Left renal cortex interstitium (tissue), 4 donors: ENCODE measurements around the gene MED23. TPM values are rescaled to one million over a fixed set of nuclear protein-coding genes. Genes with fewer than 3 reads are reported as not detected.

Experiments
- DNase-seq, 4 donors: peaks; one replicate each; pipeline ENCODE4 v3.0.0-alpha.2; 2013; ENCODE audit warnings: low read depth in 4 of 4, low spot score in 2 of 4, missing footprints in 1 of 4
- polyA plus RNA-seq, 4 donors: library from polyadenylated mRNA; unstranded; fragments of 120-200 nt; gene quantifications; one replicate each; pipeline ENCODE4 v1.2.1, GENCODE V29; 2013; ENCODE audit not compliant: insufficient read length in 4 of 4

The MED23 gene, protein sequence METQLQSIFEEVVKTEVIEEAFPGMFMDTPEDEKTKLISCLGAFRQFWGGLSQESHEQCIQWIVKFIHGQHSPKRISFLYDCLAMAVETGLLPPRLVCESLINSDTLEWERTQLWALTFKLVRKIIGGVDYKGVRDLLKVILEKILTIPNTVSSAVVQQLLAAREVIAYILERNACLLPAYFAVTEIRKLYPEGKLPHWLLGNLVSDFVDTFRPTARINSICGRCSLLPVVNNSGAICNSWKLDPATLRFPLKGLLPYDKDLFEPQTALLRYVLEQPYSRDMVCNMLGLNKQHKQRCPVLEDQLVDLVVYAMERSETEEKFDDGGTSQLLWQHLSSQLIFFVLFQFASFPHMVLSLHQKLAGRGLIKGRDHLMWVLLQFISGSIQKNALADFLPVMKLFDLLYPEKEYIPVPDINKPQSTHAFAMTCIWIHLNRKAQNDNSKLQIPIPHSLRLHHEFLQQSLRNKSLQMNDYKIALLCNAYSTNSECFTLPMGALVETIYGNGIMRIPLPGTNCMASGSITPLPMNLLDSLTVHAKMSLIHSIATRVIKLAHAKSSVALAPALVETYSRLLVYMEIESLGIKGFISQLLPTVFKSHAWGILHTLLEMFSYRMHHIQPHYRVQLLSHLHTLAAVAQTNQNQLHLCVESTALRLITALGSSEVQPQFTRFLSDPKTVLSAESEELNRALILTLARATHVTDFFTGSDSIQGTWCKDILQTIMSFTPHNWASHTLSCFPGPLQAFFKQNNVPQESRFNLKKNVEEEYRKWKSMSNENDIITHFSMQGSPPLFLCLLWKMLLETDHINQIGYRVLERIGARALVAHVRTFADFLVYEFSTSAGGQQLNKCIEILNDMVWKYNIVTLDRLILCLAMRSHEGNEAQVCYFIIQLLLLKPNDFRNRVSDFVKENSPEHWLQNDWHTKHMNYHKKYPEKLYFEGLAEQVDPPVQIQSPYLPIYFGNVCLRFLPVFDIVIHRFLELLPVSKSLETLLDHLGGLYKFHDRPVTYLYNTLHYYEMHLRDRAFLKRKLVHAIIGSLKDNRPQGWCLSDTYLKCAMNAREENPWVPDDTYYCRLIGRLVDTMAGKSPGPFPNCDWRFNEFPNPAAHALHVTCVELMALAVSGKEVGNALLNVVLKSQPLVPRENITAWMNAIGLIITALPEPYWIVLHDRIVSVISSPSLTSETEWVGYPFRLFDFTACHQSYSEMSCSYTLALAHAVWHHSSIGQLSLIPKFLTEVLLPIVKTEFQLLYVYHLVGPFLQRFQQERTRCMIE (N-terminal part only)
- polyA plus RNA-seq, result 10 to 100 TPM; 42.3 to 63.6 (median 50.6) TPM

DNA sequence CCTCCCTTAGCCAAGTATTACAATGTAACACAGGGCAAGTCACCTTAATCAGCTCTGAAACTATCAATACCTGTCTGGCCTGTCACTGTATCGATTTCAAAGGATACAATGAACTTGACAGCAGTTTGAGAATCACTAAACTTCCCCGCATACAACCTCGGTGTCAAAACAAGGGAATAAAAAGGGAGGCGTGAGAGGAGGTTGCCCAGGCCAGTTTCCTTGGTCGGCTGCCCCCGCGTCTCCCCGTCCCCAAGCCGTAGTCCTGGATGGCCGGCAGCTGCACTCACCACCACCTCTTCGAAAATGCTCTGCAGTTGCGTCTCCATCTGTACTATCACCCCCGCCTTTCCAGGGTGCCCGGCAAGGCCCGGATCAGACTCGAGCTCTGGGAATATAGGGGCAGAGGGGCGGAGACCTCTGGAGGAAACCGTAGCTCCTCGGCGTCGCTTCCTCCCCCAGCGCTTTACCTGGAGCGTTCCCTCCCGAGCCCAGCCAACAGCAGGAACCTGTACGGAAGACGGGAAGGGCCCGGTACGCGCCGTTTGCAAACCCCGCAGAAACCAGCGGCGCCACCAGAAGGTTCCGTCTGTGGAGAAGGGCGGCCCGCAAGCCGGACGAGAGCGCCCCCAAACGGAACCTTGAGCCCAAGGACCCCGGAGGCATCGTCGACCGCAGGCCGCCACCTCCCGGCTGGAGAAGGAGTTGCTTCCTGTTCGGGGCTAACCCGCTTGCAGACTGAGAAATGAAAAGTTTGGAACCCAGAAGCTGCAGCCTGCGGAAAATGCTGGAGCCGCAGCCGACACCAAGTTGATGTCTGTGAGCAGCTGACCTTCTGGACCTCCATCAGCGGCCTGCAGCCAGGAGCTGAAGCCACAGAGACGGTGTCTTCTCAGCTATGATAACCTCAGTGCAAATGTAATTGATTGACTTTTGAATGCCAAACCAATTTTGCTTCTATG, at the start of gene MED23:
TSS of gene MED23 (minus strand) at position 519 of the 959 bp plus-strand sequence. CDS start at position 326, 193 bp downstream.
- DNase-seq, result peak; percentile 83 to 93 (median 90)

DNA sequence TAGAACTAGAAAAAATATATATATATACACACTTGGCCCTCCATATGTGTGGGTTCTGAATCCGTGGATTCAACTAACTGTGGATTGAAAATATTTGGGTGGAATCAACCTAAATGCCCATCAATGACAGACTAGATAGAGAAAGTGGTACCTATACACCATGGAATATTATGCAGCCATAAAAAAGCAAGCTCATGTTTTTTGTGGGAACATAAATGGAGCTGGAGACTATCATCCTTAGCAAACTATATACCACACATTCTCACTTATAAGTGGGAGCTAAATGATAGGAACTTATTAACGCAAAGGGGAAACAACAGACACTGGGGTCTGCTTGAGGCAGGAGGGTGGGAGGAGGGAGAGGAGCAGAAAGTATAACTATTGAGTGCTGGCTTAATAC, 45.1 kb upstream of the MED23 start:
- DNase-seq, result no peak

DNA sequence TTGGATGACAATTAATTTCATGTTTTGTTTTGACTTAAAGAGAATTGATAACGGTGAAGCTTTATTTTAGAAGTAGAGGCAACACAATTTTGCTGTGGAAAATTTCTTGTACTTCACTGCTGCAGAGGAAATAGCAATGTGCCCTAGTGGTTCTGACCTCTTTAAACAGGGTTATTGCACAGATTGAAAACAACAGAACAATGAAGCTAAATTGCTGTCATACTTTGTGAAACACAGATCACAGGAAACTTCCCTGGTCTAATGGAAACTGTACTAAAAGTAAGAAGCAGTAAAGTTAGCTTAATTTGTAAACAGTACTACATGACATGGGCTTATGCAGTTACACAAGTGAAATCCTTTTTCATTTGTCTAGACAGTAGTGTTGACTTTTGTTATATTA, 41.8 kb upstream of the MED23 start:
- no peak for DNase-seq

DNA sequence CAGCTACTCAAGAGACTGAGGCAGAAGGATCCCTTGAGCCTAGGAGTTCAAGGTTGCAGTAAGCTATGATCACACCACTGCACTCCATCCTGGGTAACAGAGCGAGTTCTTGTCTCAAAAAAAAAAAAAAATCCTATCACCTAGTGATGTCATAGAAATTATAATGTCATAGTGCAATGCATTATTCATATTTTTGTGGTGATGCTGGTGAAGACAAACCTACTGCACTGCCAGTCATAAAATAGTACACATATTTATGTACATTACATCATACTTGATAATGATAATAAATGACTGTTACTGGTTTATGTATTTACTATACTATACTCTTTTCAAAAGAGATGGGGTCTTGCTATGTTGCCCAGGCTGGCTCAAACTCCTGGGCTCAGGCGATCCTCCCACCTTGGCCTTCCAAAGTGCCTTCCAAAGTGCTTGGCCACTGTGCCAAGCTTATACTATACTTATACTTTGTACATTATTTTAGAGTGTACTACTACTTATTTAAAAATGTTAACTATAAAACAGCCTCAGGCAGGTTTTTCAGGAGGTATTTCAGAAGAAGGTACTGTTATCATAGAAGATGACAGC, 35.6 kb upstream of the MED23 start:
- no peak for DNase-seq

DNA sequence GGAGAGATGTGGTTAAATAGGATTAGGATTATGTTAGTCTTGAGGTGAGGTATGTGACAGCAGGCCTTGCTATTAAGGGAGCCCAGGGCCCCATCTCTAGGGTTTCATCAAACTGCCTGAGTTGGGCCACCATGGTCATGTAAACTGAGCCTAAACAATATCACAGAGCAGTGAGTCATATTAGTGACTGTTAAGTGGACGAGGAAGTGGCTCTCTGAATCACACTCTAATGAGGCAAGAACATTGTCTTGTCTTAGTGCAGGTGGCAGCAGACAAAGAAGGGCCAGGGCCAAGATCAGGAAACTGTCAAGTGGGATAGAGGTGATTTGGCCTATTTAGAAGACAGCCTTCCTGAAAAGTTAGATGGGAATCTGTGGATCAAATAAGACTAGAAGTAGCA, 32.2 kb upstream of the MED23 start:
- no peak for DNase-seq

DNA sequence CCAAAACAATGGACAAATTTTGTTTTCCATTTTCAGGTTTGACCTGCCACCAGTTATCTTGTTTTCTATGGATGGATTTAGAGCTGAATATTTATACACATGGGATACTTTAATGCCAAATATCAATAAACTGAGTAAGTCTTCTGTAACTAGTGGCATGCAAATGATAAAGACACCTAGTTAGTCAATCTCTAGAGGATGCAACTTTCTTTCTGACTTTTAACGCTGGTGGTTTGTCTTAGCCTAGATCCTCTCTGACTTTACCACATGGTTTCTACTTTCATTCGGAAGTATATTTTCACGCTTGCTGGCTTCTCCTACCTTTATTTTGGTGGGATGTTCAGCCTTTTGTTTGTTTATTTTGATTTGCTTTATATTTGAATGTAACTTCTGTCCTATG, 30.2 kb upstream of the MED23 start:
- no peak for DNase-seq

DNA sequence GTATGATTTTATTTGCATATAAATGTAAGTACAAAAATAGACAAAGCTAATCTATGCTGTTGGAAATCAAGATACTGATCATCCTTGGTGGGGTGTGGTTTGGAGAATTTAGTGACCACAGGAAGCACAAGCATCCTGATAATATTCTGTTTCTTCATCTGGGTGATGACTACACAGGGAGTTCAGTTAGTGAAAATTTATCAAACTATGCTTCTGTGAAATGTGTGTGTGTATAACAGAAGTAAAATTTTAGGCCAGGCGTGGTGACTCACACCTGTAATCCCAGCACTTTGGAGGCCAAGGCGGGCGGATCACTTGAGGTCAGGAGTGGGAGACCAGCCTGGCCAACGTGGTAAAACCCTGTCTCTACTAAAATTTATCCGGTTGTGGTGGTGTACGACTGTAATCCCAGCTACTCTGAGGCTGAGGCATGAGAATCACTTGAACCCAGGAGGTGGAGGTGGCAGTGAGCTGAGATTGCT, 29.6 kb upstream of the MED23 start:
- no peak for DNase-seq

DNA sequence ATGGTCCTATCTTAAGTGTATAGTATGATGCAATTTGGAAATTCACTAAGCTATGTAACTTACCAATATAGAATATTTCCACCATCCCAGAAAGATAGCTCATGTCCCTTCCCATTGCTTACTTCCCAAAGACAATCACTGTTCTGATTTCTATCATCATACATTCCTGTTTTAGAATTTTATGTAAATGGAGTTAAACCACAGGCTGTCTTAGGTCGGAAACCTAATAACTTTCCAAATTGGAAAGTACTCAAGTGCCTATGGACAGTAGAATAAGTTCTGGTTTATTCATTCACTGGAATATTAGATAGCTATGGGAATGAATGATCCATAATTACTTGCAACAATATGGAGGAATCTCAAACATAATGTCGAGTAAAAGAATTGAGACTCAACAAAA, 29.2 kb upstream of the MED23 start:
- DNase-seq, result no peak

DNA sequence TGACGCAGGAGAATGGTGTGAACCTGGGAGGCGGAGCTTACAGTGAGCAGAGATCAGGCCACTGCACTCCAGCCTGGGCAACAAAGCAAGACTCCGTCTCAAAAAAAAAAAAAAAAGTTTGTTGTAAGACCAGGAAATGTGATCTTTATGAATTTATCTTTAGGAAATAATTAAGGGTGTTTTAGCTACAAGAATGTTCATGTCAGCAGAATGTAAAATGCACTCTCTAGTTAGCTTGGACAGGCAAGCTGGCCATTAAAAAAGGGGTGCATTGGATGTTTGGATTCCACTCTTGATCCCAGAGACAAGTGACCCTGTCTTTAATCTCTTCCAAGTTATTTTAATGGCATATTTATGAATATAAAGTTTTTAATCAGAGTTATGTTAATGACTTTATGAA, 28.6 kb upstream of the MED23 start:
- DNase-seq, result no peak

DNA sequence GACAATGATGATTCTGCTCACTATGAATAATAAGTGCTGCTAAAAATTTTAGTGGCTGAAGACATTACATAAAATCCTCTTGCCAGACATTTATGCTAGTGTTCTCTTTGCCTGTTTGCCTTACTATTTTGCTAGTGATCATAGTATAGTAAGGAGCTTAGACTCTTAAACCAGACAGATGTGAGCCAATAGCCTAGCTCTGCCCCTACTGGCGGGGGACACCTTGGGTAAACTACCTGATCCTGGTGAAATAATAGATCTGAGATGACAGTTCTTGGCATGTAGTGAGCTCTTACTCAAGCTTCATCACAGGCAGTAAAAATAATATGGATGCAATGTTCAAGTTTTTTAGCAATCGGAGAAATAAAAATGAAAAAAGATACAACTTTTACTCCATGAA, 27.9 kb upstream of the MED23 start:
- DNase-seq, result no peak

DNA sequence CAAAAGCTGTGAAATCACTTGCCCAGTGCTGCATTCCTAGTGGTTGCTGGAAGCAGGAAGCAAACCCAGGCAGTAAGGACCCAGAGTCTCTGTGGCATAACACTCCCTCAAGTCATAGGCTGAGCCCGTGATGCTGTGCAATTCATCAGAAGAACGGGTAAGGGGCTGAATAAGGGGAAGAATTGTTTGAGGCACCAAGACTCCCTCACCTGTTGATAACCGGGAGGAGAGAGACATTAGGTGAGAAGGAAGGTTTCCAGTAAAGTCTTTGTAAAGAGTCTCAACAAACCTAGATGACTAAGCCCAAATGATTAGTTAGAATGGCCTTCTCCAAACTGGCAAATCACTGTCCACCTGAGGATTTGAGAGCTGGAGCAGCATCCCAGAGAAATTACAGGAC, 27.3 kb upstream of the MED23 start:
- DNase-seq, result no peak

DNA sequence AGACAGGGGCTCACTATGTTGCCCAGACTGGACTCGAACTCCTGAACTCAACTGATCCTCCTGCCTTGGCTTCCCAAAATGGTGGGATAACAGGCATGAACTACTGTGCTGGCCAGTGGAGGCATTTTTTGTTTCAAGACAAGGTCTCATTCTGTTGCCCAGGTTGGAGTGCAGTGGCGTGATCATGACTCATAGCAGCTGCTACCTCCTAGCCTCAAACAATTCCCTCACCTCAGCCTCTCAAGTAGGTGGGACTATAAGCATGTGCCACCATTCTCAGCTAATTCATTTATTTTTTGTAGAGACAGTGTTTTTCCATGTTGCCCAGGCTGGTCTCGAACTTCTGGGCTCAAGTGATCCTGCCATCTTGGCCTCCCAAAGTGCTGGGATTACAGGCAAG, 26.3 kb upstream of the MED23 start:
- no peak for DNase-seq

DNA sequence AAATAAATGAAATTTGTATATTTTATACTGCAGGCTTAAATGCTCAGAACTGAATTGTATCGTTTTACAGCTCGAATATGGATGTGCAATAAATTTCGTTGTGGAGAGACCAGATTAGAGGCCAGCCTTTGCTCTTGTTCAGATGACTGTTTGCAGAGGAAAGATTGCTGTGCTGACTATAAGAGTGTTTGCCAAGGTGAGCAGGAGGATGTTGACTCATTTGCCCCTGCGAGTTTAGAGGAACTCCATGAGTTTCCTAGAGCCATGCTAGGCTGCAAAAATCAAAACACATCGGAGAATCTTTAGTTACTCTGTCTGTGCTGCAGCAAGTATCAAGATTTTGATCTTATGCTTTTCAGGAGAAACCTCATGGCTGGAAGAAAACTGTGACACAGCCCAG, 24.4 kb upstream of the MED23 start:
- DNase-seq, result no peak

DNA sequence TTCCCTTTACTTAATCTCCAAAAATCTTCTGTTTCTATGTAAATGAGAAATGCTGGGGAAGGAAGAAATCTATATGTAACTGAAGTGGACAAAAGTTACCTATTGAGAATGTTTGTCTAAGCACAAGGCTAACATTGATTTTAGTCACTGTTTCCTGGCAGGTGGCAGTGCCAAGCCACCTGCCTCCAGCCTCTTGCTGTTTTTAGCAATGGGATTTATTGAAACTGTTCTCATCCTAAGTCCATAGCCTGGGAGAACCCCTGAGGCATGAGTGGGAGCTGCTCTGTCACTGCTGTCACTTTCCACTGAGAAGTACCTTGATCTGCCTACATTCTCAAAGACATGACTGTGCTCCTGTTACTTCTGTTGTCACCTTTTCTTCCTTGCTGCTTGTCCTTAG, 23.7 kb upstream of the MED23 start:
- DNase-seq, result no peak

DNA sequence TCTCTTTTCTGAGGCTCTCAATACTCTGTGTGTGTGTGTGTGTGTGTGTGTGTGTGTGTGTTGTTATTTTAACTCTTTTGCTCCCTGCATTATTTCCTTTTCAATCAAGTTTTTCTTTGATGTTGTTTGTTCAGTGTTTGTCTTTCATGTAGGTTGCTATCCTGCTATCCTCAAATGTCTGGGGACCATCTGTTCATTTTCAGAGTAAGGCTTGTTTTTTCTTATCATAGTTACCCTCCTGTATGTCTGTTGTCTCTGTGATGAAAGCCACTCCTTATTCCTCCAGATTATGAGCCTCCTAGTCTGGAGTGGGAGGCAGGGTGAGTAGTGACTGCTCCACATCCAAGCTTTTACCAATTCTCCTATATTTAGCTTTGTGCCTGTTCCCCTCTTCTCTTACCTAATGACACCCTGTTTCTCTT, 18.2 kb upstream of the MED23 start:
- DNase-seq, result no peak

DNA sequence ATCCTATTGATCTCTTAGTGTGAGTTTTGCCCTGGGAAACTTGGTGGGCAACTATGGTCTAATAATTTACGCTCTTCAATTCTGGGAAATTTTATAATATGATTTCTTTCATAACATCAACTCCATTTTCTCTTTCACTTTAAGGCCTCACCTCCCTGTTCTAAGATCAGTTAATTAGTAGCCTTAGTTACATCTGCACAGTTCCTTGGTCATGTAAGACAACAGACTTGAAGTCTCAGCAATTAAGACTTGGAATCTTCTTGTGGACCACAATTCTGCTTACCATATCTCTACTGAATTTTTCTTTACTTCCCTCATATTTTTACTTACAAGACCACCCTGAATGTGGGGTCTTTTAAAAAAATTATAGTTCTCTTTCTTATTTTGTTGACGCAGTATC, 17.8 kb upstream of the MED23 start:
- no peak for DNase-seq

DNA sequence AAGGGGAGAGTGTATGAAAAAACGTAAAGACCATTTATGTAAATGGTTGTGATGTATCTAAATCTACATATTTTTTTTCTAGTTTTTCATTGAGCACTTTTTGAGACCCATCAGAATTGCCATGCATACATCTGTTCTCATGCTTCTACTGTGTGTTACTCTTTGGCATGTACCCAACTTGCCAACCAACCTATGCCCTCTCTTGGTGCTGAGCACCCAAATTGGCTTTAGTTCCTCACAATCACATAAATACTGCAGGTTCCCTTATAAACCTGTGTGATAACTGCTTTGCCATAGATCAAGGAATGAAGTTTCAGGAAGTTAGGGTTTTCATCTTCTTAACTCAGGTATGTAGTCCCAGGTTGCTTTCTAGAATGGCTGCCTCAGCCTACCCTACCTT, 16.9 kb upstream of the MED23 start:
- no peak for DNase-seq

DNA sequence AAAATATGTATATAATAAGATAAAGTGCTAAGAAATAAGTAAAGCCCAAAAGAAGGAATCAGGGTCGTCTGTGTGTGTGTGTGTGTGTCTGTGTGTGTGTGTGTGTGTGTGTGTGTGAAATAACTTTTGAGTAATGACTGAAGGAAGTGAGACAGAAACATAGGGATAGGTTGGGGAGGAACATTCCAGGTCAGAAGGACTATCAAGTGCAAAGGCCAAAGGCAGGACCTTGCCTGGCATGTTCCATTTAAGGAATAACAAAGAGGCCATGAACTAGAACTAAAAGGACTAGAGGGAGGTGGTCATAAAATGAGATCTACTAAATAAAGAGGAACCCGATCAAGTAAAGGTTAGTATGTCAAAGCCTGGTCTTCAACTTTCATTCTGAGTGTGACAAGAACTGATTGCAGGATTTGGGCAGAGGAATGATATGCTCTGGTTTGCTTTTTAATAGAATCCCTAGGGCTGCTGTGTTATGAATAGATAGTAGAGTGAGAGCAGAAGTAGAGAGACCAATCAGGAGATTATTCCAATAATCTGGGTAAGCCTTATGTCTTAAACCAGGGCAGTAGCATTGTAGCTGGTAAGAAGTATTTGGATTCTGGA, 15.9 kb upstream of the MED23 start:
- DNase-seq, result no peak
